Uterus (tissue), 4 donors: ENCODE data around the gene GDPGP1. TPM values are rescaled to one million over a fixed set of nuclear protein-coding genes. Genes with fewer than 3 reads are reported as not detected.

ENCODE experiments used
- DNase-seq, 2 donors: peaks; one replicate each; pipeline ENCODE4 v3.0.0-alpha.2; 2019 to 2020
- H3K27ac ChIP-seq, 2 donors: fragments of 200-600 bp; sonication (generic); 1 replicate in 1 of 2; 2 replicates in 1 of 2; pipeline ENCODE4 v1.5.1; 2016 to 2018
- H3K27me3 ChIP-seq, 2 donors: fragments of 200-600 bp; sonication (generic); one replicate each; pipeline ENCODE4 v1.5.1; 2018 to 2019; ENCODE audit warnings: control low read depth in 1 of 2
- H3K36me3 ChIP-seq, 2 donors: fragments of 200-600 bp; sonication (generic); one replicate each; pipeline ENCODE4 v1.5.1; 2019; ENCODE audit warnings: control low read depth in 1 of 2
- H3K4me1 ChIP-seq, 2 donors: fragments of 200-600 bp; sonication (generic); one replicate each; pipeline ENCODE4 v1.5.1; 2018 to 2019; ENCODE audit warnings: control low read depth in 1 of 2
- H3K4me3 ChIP-seq, 2 donors: fragments of 200-600 bp; sonication (generic); 1 replicate in 1 of 2; 2 replicates in 1 of 2; pipeline ENCODE4 v1.5.1; 2018 to 2019; ENCODE audit warnings: mild to moderate bottlenecking in 1 of 2
- H3K9me3 ChIP-seq, 2 donors: fragments of 200-600 bp; sonication (generic); one replicate each; pipeline ENCODE4 v1.5.1; 2019; ENCODE audit warnings: control low read depth in 1 of 2
- CTCF ChIP-seq, 4 experiments: fragments of 200-600 bp in 2 of 4; fragments of 450-650 bp in 2 of 4; sonication (generic) in 2 of 4; IDR thresholded peaks; one replicate each; pipeline ENCODE4 v1.5.1; 2016 to 2019; ENCODE audit warnings: antibody characterized with exemption in 4 of 4, mild to moderate bottlenecking in 2 of 4, moderate library complexity in 1 of 4
- POLR2A ChIP-seq, 2 donors: fragments of 450-650 bp; IDR thresholded peaks; one replicate each; pipeline ENCODE4 v1.6.1; 2016; ENCODE audit warnings: antibody characterized with exemption in 2 of 2, mild to moderate bottlenecking in 1 of 2, moderate library complexity in 1 of 2
- intact Hi-C: fragments of 100-400 bp; cut with DNase I; formaldehyde crosslinking; loops from one replicate; pipeline ENCODE4 v1.15.1; 2023; ENCODE audit warnings: low total_unique reads
- total RNA-seq, 4 donors: library from RNA; depleted of rRNA in 3 of 4; stranded (reverse); fragments of >200 nt in 3 of 4; gene quantifications; one replicate each; pipeline versions ENCODE4 v1.1.0 to v1.2.4, GENCODE V29; 2014 to 2023
- donor health status: DM: yes; HTN: yes; CAD: no.

GDPGP1 gene
- total RNA-seq, 4 donors from 2014 or later: under 0.01 to 15.0 (median 4.0) TPM

- intact Hi-C loops: no loop called here
- H3K9me3 ChIP-seq: no peaks in the 10 kb centered on the region
- H3K4me1 ChIP-seq: peaks cover 0 to 5% of the 10 kb centered on the region in 2 donors
- no peak overlapping the region for H3K27ac ChIP-seq
- H3K27me3 ChIP-seq: no peaks in the 10 kb centered on the region
- no peak for DNase-seq
- no peak overlapping the region for H3K4me3 ChIP-seq
- no peaks in the 10 kb centered on the region for H3K36me3 ChIP-seq
- no peak for TF ChIP-seq POLR2A (IDR thresholded peaks at IDR 0.05)
- no peak for TF ChIP-seq CTCF (IDR thresholded peaks at IDR 0.05)
Measured at GRCh38 chr15:90205886-90206285, 28.1 kb upstream of the GDPGP1 start.

GRCh38 chr15:90207252-90207651 is 26.8 kb upstream of the GDPGP1 start:
- no peaks in the 10 kb centered on the region for H3K27me3 ChIP-seq
- H3K36me3 ChIP-seq: no peaks in the 10 kb centered on the region
- no peak for DNase-seq
- H3K4me1 ChIP-seq: peaks cover 0 to under 1% of the 10 kb centered on the region in 2 donors
- intact Hi-C loops: no loop called here
- no peak overlapping the region for H3K27ac ChIP-seq
- TF ChIP-seq POLR2A (IDR thresholded peaks at IDR 0.05) (no peak), CTCF (IDR thresholded peaks at IDR 0.05) (no peak)
- H3K9me3 ChIP-seq: no peaks in the 10 kb centered on the region
- no peak overlapping the region for H3K4me3 ChIP-seq

- Histone ChIP-seq H3K4me3 (no peak overlapping the region), H3K4me1 (no peaks in the 10 kb centered on the region), H3K9me3 (no peaks in the 10 kb centered on the region), H3K27me3 (no peaks in the 10 kb centered on the region), H3K27ac (no peak overlapping the region), H3K36me3 (no peaks in the 10 kb centered on the region)
- DNase-seq: no peak
- TF ChIP-seq POLR2A (IDR thresholded peaks at IDR 0.05) (no peak), CTCF (IDR thresholded peaks at IDR 0.05) (no peak)
- intact Hi-C loops: no loop called here
Measured at GRCh38 chr15:90208356-90208755, 25.7 kb upstream of the GDPGP1 start.

GRCh38 chr15:90209591-90209990 is 24.4 kb upstream of the GDPGP1 start:
- H3K4me3 ChIP-seq: no peak overlapping the region
- TF ChIP-seq CTCF (IDR thresholded peaks at IDR 0.05) (no peak), POLR2A (IDR thresholded peaks at IDR 0.05) (no peak)
- intact Hi-C loops: no loop called here
- H3K27me3 ChIP-seq: no peaks in the 10 kb centered on the region
- H3K4me1 ChIP-seq: no peaks in the 10 kb centered on the region
- H3K27ac ChIP-seq: no peak overlapping the region
- no peaks in the 10 kb centered on the region for H3K36me3 ChIP-seq
- H3K9me3 ChIP-seq: no peaks in the 10 kb centered on the region
- no peak for DNase-seq

GRCh38 chr15:90210593-90210992 is 23.4 kb upstream of the GDPGP1 start:
- Histone ChIP-seq H3K9me3 (no peaks in the 10 kb centered on the region), H3K4me1 (no peaks in the 10 kb centered on the region), H3K36me3 (no peaks in the 10 kb centered on the region), H3K4me3 (no peak overlapping the region), H3K27ac (no peak overlapping the region), H3K27me3 (no peaks in the 10 kb centered on the region)
- intact Hi-C loops: no loop called here
- DNase-seq: no peak
- TF ChIP-seq CTCF (IDR thresholded peaks at IDR 0.05) (no peak), POLR2A (IDR thresholded peaks at IDR 0.05) (no peak)
